Calu3 (cell line): ENCODE data around the gene NRF1. TPM values are rescaled to one million over a fixed set of nuclear protein-coding genes. Genes with fewer than 3 reads are reported as not detected.

ENCODE experiments used
- BruUV-seq: library from RNA; stranded (reverse); fragments of 400-500 nt; replicated peaks from 2 replicates; lab custom pipeline; 2021; lab: Mats Ljungman, UMichigan
- CTCF ChIA-PET: fragments of 300-600 bp; sonication (Branson Sonifier 250); formaldehyde crosslinking; loops from one replicate; lab custom pipeline; 2022; ENCODE audit warnings: antibody characterized with exemption; lab: Charles Lee
- DNase-seq: peaks from one replicate; pipeline ENCODE4 v3.0.0; 2022
- H3K27ac Mint-ChIP-seq: one replicate; pipeline ENCODE4 v1.8.0; 2022; ENCODE audit warnings: mixed read lengths; ENCODE audit not compliant: unreplicated experiment
- H3K27me3 Mint-ChIP-seq: one replicate; pipeline ENCODE4 v1.8.0; 2022; ENCODE audit warnings: mixed read lengths; ENCODE audit not compliant: unreplicated experiment
- H3K36me3 Mint-ChIP-seq: one replicate; pipeline ENCODE4 v1.8.0; 2022; ENCODE audit warnings: mild to moderate bottlenecking, moderate library complexity, mixed read lengths; ENCODE audit not compliant: insufficient read depth, unreplicated experiment
- H3K4me1 Mint-ChIP-seq: one replicate; pipeline ENCODE4 v1.8.0; 2022; ENCODE audit warnings: mild to moderate bottlenecking, low read depth, mixed read lengths; ENCODE audit not compliant: unreplicated experiment
- H3K4me3 Mint-ChIP-seq: one replicate; pipeline ENCODE4 v1.8.0; 2022; ENCODE audit warnings: mild to moderate bottlenecking, low read depth, moderate library complexity, mixed read lengths; ENCODE audit not compliant: unreplicated experiment
- H3K9me3 Mint-ChIP-seq: one replicate; pipeline ENCODE4 v1.8.0; 2022; ENCODE audit warnings: low read depth, mixed read lengths; ENCODE audit not compliant: unreplicated experiment
- CTCF ChIP-seq: fragments of 200-600 bp; IDR thresholded peaks from one replicate; pipeline ENCODE4 v1.8.0; 2022; ENCODE audit warnings: antibody characterized with exemption; ENCODE audit not compliant: unreplicated experiment
- intact Hi-C: fragments of 100-400 bp; cut with micrococcal nuclease; formaldehyde crosslinking; loops from one replicate; pipeline ENCODE4 v1.10.0; 2022; ENCODE audit not compliant: unreplicated experiment
- total RNA-seq: library from RNA; stranded (reverse); gene quantifications from 2 replicates; pipeline ENCODE4 v1.2.3, GENCODE V29; 2022

The NRF1 gene
- total RNA-seq, 1 experiment from 2014 or later = 22.1 TPM

GRCh38 chr7:129768614-129769399 is 157.3 kb downstream of the NRF1 start:
- TF ChIP-seq CTCF = no peak
- no peaks in the 10 kb centered on the region for H3K27me3 Mint-ChIP-seq

GRCh38 chr7:129769400-129769774 is 157.9 kb downstream of the NRF1 start:
- CTCF ChIA-PET = no interaction called here
- H3K36me3 Mint-ChIP-seq = peaks cover 12% of the 10 kb centered on the region
- no peak for DNase-seq
- no peaks in the 10 kb centered on the region for H3K4me1 Mint-ChIP-seq
- BruUV-seq = no TSS peak
- H3K27me3 Mint-ChIP-seq = no peaks in the 10 kb centered on the region
- no peaks in the 10 kb centered on the region for H3K9me3 Mint-ChIP-seq
- no peak overlapping the region for H3K27ac Mint-ChIP-seq
- intact Hi-C loops = no loop called here
- TF ChIP-seq CTCF = no peak
- H3K4me3 Mint-ChIP-seq = no peak overlapping the region

More at GRCh38 chr7:129768614-129769399, 157.3 kb downstream of the NRF1 start:
- Mint-ChIP-seq H3K9me3 (no peaks in the 10 kb centered on the region), H3K4me3 (no peak overlapping the region), H3K27ac (no peak overlapping the region), H3K4me1 (no peaks in the 10 kb centered on the region), H3K36me3 (peaks cover 9% of the 10 kb centered on the region)
- CTCF ChIA-PET = interaction anchor here (0.6 kb wide), 1 partner anchor 1266 kb away, joined by 4 read pairs; no protein-coding TSS in a partner anchor
- BruUV-seq = no TSS peak
- no peak for DNase-seq
- intact Hi-C loops = no loop called here

- Mint-ChIP-seq H3K27me3 (no peaks in the 10 kb centered on the region), H3K4me3 (no peak overlapping the region), H3K9me3 (no peaks in the 10 kb centered on the region), H3K4me1 (no peaks in the 10 kb centered on the region), H3K36me3 (peaks cover 15% of the 10 kb centered on the region), H3K27ac (no peak overlapping the region)
- no TSS peak for BruUV-seq
- CTCF ChIA-PET = no interaction called here
- TF ChIP-seq CTCF = no peak
- no peak for DNase-seq
- intact Hi-C loops = no loop called here
These were observed 158.6 kb downstream of the NRF1 start for GRCh38 chr7:129769866-129770808.

GRCh38 chr7:129771201-129771927 is 159.8 kb downstream of the NRF1 start:
- H3K4me1 Mint-ChIP-seq = no peaks in the 10 kb centered on the region
- no TSS peak for BruUV-seq
- no peaks in the 10 kb centered on the region for H3K9me3 Mint-ChIP-seq
- no peaks in the 10 kb centered on the region for H3K27me3 Mint-ChIP-seq
- intact Hi-C loops = no loop called here
- no peak for TF ChIP-seq CTCF
- peaks cover 11% of the 10 kb centered on the region for H3K36me3 Mint-ChIP-seq
- H3K27ac Mint-ChIP-seq = no peak overlapping the region
- CTCF ChIA-PET = no interaction called here
- H3K4me3 Mint-ChIP-seq = no peak overlapping the region
- DNase-seq = no peak
